Activated CD8-positive, alpha-beta memory T cell treated with anti-CD3 and anti-CD28 coated beads, Interleukin-2, amount 50 U/mL, for 24 hours (primary cell): Measurements from ENCODE around the gene ZMIZ1.

Experiments
- DNase-seq: peaks from one replicate; pipeline ENCODE4 v3.0.0-alpha.2; 2020; ENCODE audit errors: extremely low read depth

Gene ZMIZ1

GRCh38 chr10:79052291-79053080 is 16.3 kb upstream of the ZMIZ1 start:
- DNase-seq = no peak

- DNase-seq = no peak
Measured at GRCh38 chr10:79053081-79053434, 15.7 kb upstream of the ZMIZ1 start.

GRCh38 chr10:79053481-79054202 is 15.1 kb upstream of the ZMIZ1 start:
- DNase-seq = no peak

GRCh38 chr10:79054203-79055099 is 14.3 kb upstream of the ZMIZ1 start:
- no peak for DNase-seq

GRCh38 chr10:79055100-79055782 is 13.5 kb upstream of the ZMIZ1 start:
- DNase-seq = no peak

GRCh38 chr10:79055892-79056291 is 12.9 kb upstream of the ZMIZ1 start:
- no peak for DNase-seq

- no peak for DNase-seq
Measured at GRCh38 chr10:79056361-79056735, 12.4 kb upstream of the ZMIZ1 start.

- no peak for DNase-seq
Measured at GRCh38 chr10:79056736-79057391, 11.9 kb upstream of the ZMIZ1 start.

- DNase-seq = no peak
Measured at GRCh38 chr10:79057481-79058275, 11.1 kb upstream of the ZMIZ1 start.

- DNase-seq = no peak
Measured at GRCh38 chr10:79058899-79059841, 9.6 kb upstream of the ZMIZ1 start.

- DNase-seq = no peak
Measured at GRCh38 chr10:79059859-79060379, 8.8 kb upstream of the ZMIZ1 start.

GRCh38 chr10:79060641-79061255 is 8.0 kb upstream of the ZMIZ1 start:
- DNase-seq = no peak

GRCh38 chr10:79061441-79062315 is 7.1 kb upstream of the ZMIZ1 start:
- DNase-seq = no peak

GRCh38 chr10:79063071-79063491 is 5.7 kb upstream of the ZMIZ1 start:
- no peak for DNase-seq

- DNase-seq = no peak
Measured at GRCh38 chr10:79063661-79064492, 4.9 kb upstream of the ZMIZ1 start.

- DNase-seq = no peak
Measured at GRCh38 chr10:79065091-79065551, 3.6 kb upstream of the ZMIZ1 start.

GRCh38 chr10:79065853-79066252 is 2.9 kb upstream of the ZMIZ1 start:
- no peak for DNase-seq
